Right forelimb (tissue), 1 donor: Measurements from ENCODE around the gene SPECC1.

Source experiments
- DNase-seq: peaks from one replicate; pipeline ENCODE4 v3.0.0-alpha.2; 2018

The SPECC1 gene

GRCh38 chr17:20280051-20280450, 270.9 kb downstream of the SPECC1 start:
- no peak for DNase-seq

GRCh38 chr17:20280851-20281250, 271.7 kb downstream of the SPECC1 start:
- no peak for DNase-seq

- DNase-seq: no peak
Measured at GRCh38 chr17:20281860-20282259, 272.7 kb downstream of the SPECC1 start.

- DNase-seq: no peak
Measured at GRCh38 chr17:20282526-20283308, 273.6 kb downstream of the SPECC1 start.

GRCh38 chr17:20284022-20284421, 274.9 kb downstream of the SPECC1 start:
- DNase-seq: no peak

GRCh38 chr17:20284570-20285295, 275.6 kb downstream of the SPECC1 start:
- no peak for DNase-seq

GRCh38 chr17:20289984-20290383, 280.8 kb downstream of the SPECC1 start:
- DNase-seq: no peak

- no peak for DNase-seq
Measured at GRCh38 chr17:20291853-20292252, 282.7 kb downstream of the SPECC1 start.

- DNase-seq: no peak
Measured at GRCh38 chr17:20293501-20293900, 284.3 kb downstream of the SPECC1 start.

GRCh38 chr17:20294120-20294519, 285.0 kb downstream of the SPECC1 start:
- DNase-seq: no peak

GRCh38 chr17:20299013-20299412, 289.9 kb downstream of the SPECC1 start:
- DNase-seq: no peak

GRCh38 chr17:20300436-20300934, 291.3 kb downstream of the SPECC1 start:
- DNase-seq: no peak

- DNase-seq: no peak
Measured at GRCh38 chr17:20302246-20302917, 293.2 kb downstream of the SPECC1 start.

- no peak for DNase-seq
Measured at GRCh38 chr17:20304961-20305360, 295.8 kb downstream of the SPECC1 start.

GRCh38 chr17:20306924-20307323, 297.8 kb downstream of the SPECC1 start:
- no peak for DNase-seq

GRCh38 chr17:20307326-20307910, 298.3 kb downstream of the SPECC1 start:
- no peak for DNase-seq

GRCh38 chr17:20310481-20310880, 301.3 kb downstream of the SPECC1 start:
- DNase-seq: no peak

GRCh38 chr17:20313306-20313705, 304.1 kb downstream of the SPECC1 start:
- DNase-seq: no peak

- DNase-seq: no peak
Measured at GRCh38 chr17:20313891-20314290, 304.7 kb downstream of the SPECC1 start.

GRCh38 chr17:20314834-20315233, 305.7 kb downstream of the SPECC1 start:
- DNase-seq: no peak

- DNase-seq: no peak
Measured at GRCh38 chr17:20315311-20315710, 306.2 kb downstream of the SPECC1 start.

GRCh38 chr17:20315821-20316220, 306.7 kb downstream of the SPECC1 start:
- no peak for DNase-seq
